Cardiac fibroblast (primary cell): ENCODE measurements around the gene UNCX.

ENCODE experiments used
- DNase-seq, 2 donors: peaks; one replicate each; pipeline versions ENCODE4 v3.0.0 to v3.0.0-alpha.2; 2010; ENCODE audit warnings: low read depth in 2 of 2
- H3K4me3 ChIP-seq, 2 donors: replicated peaks in 1 of 2; 1 replicate in 1 of 2; 2 replicates in 1 of 2; pipeline ENCODE4 v1.5.1; 2011; ENCODE audit warnings: low read depth in 2 of 2, low read length in 2 of 2, mild to moderate bottlenecking in 2 of 2, moderate library complexity in 1 of 2
- TF ChIP-seq, protein P1 (sequence below): IDR thresholded peaks from one replicate; pipeline ENCODE4 v1.5.1; 2011; ENCODE audit warnings: low read depth, mild to moderate bottlenecking, low read length, inconsistent platforms

UNCX gene

DNA sequence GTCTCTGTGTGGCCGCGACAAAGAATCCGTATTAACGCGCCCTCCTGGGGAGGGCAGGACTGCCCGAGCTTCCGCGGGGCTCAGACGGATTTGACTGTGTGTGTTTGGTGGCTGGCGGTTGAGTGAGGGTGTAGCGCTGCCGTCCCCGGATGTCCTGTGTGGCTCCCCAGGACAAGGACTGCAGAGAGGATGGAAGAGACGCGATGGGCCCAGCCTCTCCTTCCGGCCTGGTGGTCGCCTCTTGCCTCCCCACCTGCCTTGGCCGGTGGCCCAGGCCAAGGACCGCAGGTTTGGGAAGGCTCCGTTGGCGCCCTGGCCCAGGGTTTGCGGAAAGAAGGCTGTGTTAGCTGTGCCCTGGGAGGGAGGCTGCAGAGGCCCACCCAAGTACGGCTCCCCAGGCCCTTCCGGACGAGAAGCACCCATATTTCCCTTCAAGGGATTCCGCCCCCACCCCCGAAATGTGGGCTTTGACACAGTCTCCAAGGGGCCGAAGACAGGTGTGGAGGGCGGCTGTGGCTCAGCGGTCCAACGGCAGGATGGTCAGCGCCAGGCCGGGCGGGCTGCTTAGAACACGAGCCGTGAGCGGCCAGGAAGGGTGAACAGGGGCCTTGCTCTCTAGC is 2.3 kb downstream of the UNCX start:
- no peak for DNase-seq
- no peak overlapping the region for H3K4me3 ChIP-seq
- TF ChIP-seq, protein P1, sequence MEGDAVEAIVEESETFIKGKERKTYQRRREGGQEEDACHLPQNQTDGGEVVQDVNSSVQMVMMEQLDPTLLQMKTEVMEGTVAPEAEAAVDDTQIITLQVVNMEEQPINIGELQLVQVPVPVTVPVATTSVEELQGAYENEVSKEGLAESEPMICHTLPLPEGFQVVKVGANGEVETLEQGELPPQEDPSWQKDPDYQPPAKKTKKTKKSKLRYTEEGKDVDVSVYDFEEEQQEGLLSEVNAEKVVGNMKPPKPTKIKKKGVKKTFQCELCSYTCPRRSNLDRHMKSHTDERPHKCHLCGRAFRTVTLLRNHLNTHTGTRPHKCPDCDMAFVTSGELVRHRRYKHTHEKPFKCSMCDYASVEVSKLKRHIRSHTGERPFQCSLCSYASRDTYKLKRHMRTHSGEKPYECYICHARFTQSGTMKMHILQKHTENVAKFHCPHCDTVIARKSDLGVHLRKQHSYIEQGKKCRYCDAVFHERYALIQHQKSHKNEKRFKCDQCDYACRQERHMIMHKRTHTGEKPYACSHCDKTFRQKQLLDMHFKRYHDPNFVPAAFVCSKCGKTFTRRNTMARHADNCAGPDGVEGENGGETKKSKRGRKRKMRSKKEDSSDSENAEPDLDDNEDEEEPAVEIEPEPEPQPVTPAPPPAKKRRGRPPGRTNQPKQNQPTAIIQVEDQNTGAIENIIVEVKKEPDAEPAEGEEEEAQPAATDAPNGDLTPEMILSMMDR = no peak

GRCh38 chr7:1235501-1236131 is 2.9 kb downstream of the UNCX start:
- no peak overlapping the region for H3K4me3 ChIP-seq
- DNase-seq = no peak
- TF ChIP-seq, protein P1 = no peak

GRCh38 chr7:1236132-1236661 is 3.5 kb downstream of the UNCX start:
- no peak overlapping the region for H3K4me3 ChIP-seq
- TF ChIP-seq, protein P1 = no peak
- no peak for DNase-seq

GRCh38 chr7:1236831-1237701 is 4.4 kb downstream of the UNCX start:
- H3K4me3 ChIP-seq = no peak overlapping the region
- TF ChIP-seq, protein P1 = no peak

DNA sequence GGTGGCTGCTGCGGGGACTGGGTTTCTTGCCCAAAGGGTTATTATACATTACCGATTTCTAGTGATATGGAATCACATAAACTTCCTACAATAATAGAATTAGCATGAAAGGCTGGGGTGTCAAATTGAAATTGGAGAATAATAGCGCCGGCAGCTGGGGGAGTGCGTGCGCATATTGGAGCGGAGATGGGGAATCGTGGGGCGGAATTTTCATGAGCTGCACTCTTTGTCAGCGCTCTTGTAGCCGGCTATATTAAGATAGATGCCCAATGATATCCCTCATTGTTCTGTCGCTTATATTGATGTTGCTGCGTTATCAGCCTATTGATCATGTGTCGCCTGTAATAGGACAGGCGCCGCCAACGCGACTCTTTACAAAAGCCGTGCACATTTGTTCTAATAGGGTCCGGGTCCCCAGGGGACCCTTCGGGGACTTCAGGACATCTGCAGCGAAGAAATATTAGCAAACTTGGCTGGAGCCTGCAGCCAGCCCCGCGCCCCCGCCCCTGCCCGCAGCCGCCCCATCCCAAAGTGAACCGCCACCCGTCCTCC is 5.1 kb downstream of the UNCX start:
- no peak overlapping the region for H3K4me3 ChIP-seq
- TF ChIP-seq, protein P1 = no peak
- no peak for DNase-seq

More at GRCh38 chr7:1236831-1237701, 4.4 kb downstream of the UNCX start:
- no peak for DNase-seq

DNA sequence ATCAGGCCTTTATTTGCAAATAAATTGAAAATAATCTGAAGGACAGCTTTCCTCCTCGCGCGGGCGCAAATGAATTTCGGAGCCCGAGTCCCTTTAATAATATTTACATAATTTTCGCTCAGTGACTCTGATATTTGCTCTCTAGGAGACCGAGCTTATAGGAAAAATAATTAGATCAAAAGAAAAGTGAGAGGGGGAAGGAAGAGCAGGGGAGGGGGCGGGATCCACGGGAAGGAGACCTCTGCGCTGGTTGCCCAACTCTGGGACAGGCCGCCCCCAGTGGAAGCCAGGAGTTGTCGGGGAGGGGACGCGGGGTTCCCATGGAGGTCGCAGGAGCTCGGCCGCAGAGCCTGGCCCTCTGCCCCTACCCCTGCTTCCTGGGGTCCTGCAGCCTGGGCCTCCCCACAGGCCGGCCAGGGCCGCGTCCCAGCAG is 5.8 kb downstream of the UNCX start:
- no peak overlapping the region for H3K4me3 ChIP-seq
- TF ChIP-seq, protein P1 = no peak
- DNase-seq = no peak
